M059J (cell line): ENCODE results near the gene HK2. TPM values are rescaled to one million over a fixed set of nuclear protein-coding genes. Genes with fewer than 3 reads are reported as not detected.
"Not testable (repeated sequence)": the region's sequence is repeated elsewhere in the genome, so short reads cannot be mapped to it uniquely, and the experiment has no call there.

Source experiments
- DNase-seq: peaks from one replicate; pipeline ENCODE4 v3.0.0-alpha.2; 2012; ENCODE audit warnings: low read depth
- total RNA-seq: library from RNA; depleted of rRNA; stranded (reverse); fragments of >200 nt; shearing (Covaris generic); gene quantifications from 2 replicates; pipeline ENCODE4 v1.2.3, GENCODE V29; 2014; rRNA removed

Gene HK2
- total RNA-seq, result 14.2 and 23.1 TPM in 2 replicates

DNA sequence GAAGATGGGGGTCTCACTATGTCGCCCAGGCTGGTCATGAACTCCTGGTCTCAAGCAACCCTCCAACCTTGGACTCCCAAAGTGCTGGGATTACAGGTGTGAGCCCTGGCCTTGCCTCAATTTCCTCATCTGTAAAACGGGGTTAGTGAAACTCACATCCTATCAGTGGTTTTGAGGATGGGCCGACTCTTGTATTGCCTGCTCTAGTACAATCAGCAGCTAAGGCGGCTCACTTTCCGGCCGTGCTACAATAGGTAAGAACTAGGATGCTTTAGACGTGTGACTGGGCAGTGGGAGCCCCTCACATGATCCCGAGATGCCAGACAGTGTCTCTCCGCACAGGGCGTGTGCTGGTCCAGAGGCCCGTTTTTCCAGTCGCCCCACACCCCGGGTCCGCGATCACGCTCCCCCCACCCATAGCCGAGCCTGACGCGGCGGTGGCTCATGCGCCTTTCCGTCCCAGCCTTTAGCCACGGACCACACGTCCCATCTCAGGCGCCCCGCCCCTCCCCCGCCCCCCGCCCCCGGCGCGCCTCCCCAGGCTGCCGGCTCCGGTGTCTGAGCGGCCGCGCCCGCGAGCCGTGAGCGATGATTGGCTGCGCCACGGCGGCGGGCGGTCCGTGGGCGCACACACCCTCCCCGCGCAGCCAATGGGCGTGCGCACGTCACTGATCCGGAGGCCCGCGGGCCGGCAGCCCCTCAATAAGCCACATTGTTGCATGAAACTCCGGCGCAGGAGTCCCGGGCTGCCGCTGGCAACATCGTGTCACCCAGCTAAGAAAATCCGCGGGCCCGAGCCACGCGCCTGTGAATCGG is at the start of gene HK2:
TSS of gene HK2 (plus strand) at position 710 of the 816 bp plus-strand sequence. CDS start 454 bp downstream, outside the sequence.
- DNase-seq, result peak; percentile 86

DNA sequence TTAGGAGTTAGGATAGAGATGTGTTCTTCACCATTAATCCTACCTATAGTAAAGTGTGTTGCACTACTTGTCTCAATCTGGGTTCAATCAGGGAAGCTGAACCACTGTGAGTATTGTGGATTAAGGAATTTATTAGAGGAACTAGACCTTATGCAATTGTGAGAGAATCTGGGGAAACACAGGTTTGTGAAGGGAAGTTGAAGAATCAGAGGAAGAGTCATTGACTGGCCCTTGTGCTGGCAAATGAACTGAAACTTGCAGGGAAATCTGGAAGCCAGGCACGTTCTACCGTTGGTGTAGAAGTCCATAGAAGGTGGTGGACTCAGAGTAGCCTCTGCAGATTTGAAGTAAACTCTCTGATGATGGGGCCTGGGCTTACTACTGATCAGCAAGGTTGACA is 44.7 kb upstream of the HK2 start:
- no peak for DNase-seq

DNA sequence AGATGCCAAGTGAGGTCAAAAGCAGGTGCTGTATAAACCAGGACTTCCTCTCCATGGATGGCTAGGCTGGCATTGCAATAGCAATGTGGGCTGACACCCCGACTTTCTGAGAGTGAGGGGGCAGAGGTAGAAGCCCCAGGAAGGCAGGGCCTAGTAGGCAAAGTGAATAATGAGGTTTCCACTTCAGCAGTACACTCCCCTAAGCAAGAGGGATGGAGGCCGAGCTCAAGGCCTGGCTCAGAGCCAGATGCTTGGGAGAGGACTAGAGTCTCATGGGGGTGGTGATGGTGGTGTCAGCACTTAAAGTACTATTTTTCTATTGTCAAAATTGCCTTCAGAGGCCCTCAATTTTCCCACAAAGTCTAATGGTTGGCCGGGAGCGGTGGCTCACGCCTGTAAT is 41.6 kb upstream of the HK2 start:
- DNase-seq, result no peak

- DNase-seq, result not testable (repeated sequence)
Observed at GRCh38 chr2:74794878-74795277, 39.0 kb upstream of the HK2 start.

- no peak for DNase-seq
Observed at GRCh38 chr2:74806355-74806839, 27.5 kb upstream of the HK2 start.

DNA sequence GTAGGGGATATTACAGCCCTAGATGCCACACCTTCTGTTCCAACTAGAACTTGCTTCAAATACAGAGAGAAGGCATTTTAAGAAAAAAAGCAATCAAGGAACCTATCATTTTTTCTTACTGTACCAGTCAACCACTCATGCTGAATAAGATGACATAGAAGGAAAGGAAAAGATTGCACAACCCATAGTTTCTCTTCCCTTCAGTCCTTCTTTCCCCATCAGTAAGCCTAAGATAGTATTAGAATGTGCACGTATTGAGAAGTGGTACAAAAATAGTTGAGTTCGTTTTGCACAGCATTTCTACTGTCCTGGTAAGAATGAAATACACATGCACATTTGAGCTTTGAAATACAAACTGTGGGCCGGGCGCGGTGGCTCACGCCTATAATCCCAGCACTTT is 27.0 kb upstream of the HK2 start:
- DNase-seq, result no peak

DNA sequence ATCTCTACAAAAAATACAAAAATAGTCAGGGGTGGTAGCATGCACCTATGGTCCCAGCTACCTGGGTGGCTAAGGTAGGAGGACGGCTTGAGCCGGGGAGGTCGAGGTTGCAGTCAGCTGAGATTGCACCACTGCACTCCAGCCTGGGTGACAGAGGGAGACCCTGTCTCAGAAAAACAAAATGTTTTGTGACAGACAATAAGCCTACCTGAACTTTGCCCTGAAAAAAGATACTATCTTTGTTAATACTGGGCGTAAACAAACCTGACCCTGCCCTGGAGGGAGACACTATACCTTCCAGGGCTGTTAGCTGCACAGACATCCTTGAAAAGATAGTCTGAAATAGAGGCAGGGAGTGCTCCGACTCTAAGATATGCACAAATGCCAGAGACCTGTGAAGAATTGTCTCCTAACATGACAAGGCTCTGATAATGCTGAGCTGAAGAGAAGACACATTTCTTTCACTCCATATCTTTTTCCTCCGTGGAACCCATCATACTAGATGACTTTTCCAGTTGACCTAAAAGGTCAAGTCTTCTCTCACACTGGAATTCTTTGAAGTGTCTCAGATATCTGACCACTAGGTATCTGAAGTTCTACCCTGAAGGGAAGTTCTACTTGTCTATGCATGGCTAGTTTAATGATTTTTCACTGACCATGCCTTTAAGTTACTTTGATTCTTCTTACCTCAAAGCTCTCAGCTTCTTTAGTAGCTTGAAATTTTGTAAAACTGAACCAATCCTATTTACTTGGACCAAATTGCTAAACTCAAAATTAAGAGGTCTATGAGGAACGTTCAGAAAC is 20.9 kb upstream of the HK2 start:
- no peak for DNase-seq

DNA sequence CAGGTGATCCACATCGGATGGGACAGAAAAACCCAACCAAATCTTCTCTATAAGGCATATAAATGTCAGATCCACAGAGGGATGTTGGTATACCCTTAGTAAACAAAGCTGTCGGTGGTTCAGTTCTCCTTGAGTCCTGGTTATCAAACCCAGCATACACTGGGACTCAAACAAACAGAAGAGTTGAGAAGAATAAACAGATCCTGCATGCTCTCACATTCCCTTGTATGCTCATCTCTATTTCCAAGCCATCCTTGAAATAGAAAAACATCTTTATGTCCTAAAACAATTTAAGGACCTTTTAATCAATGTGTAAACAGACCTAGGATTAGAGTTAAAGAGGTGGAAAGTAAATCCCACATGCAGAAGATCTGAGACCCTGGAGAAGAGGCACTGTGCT is 19.8 kb upstream of the HK2 start:
- DNase-seq, result no peak

GRCh38 chr2:74815941-74816340 is 18.0 kb upstream of the HK2 start:
- DNase-seq, result no peak

DNA sequence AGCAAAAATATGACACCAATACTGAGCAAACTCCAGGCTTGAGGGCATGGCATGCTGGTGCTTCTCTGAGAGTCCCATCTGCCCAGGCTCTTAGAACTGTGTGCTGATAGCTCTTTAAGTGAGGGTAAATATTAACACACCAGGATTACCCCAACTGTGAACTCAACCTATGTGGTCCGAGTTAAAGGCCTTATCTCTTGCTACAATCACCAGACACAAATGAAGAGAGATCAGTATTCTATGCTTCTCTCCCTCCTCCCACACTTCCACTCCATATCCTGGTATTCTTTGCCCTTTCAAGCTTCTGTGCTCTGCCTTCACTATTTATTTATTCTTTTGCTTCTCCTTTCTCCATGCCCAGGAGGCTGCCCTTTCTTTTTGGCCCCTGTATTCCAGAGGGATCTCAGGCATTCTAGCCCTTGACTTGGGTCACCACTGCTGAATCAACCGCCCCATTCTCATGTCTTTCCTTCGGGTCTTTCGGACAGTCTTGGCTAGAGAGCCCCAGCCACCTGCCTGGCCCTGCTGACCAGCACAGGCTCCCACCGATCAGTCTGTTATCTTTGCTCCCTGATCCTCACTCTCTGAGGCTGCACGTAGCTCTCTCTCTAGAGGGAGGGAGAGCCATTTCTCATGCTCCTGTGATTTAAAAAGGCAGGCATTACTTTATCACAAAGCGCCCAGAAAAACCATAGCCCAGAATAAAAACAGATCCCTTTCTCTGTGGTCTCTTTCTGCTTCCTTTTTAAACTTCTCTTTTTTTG is 17.2 kb upstream of the HK2 start:
- DNase-seq, result no peak

- DNase-seq, result no peak
Observed at GRCh38 chr2:74817304-74817675, 16.6 kb upstream of the HK2 start.

GRCh38 chr2:74819702-74820101 is 14.2 kb upstream of the HK2 start:
- no peak for DNase-seq

- no peak for DNase-seq
Observed at GRCh38 chr2:74821177-74822126, 12.5 kb upstream of the HK2 start.

DNA sequence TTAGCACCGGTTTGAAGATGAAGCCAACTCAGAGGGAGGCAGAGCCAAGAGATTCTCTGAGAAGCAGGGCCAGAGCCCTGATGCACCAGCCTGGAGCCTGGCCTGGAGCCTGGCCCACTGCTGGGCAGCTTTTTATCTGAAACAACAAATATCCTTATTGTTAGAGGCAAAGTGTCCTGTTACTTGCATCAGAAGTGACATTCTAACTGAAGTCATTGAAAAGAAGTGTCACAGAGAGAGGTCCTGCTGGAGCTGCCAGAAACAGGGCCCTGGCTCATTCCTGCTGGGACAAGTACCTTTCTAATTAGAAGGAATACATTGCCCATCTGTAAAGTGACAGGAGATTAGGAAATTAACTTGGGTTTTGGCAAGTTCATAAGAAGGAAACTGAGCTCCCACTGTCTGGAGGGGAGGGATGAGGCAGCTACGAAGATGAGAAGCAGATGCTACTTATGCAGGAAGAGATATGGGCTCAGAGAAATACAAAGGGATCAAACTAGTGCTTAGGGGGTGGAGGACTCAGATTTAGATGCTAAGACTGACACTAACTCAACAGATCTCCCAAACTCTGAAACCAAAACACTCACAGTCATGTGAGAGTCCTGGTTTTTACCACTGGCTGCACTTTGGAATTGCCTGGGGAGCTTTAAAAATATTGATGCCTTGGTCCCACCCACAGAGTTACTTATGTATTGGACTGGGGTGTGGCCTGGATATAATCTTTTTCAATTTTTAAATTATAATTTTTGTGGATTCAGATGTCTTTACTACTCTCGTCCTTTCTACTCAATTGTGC is 11.0 kb upstream of the HK2 start:
- DNase-seq, result no peak

DNA sequence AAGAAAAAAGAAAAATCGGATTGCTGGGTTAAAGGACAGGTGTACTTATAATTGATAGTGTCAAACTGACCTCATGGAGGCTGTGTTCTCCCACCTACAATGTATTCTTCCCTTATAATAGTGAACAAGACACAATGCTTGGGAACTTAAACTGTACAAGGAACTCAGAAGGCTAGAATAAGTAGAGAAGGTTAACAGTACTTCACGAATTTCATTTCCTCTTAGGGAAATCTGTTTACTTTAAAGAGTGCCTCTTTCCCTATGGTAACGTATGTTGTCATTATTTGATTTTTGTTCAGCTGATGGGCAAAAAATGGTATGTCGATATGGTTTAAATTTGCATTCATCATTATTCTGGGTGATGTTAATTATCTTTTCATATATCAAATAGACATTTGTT is 9.2 kb upstream of the HK2 start:
- DNase-seq, result no peak

GRCh38 chr2:74828543-74828942 is 5.4 kb upstream of the HK2 start:
- DNase-seq, result no peak

DNA sequence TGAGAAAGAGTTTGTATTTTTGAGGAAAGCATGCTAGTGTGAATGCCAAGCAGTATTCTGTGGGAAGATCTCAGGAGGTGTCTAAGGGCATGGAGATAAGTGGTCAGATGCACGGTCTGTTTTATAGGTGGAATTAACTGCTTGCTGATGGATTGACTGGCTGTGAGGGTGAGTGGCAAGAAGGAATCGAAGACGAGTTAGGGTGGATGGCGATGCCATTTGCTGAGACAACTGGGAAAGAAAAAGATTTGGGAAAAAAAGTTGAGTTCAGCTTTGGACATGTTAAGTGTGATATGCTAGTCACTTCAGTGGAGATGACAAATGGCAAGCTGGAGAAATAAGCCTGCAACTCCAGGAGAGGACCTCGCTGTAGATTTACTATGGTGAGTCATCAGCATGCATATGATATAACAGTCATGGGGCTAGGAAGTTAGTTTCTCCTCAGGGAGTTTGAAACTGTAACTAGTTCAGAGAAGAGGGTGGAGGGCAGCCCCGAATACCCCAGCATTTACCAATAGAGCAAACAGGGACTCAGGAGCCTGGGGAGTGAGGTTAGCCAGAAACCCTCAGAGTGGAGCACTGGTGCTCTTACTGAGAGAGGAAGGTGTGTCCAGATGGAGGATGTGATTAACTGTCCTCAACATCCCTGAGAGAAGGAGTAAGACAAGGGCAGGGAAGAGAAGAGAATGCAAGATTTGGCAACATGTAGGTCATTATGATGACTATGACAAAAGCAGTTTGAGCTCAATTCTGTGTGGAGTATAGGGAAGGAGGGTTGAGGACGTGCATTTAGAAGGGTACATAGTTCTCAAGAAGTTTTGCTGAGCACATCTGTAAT is 2.0 kb upstream of the HK2 start:
- DNase-seq, result peak; percentile 63

DNA sequence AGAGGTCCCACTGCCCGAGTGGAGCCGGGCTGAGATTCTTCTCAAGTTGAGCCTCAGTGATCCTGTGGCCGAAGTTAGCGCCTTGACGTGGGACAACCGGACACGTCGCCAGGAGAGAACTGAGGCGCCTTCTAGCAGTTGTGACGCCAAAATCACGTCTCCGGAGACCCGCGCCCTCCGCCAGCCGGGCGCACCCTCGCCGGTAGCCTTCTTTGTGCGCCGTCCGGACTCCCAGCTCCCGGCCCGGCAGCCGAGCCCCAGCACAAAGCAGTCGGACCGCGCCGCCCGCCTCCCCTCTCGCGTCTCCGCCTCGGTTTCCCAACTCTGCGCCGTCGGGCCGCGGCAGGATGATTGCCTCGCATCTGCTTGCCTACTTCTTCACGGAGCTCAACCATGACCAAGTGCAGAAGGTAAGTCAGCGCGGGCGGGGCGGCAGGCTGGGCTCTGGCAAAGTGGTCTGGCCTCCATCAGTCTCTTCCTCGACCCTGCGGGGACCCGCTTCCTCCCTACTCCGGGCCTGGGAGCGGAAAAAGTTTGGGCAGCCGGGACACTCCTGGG is 386 bp downstream of the HK2 start:
- not testable (repeated sequence) for DNase-seq
